SH-SY5Y (cell line): ENCODE results near the gene P2RY12.

Experiments
- GATA2 ChIP-seq: IDR thresholded peaks from 2 replicates; pipeline ENCODE4 v1.6.1; 2011; ENCODE audit warnings: mild to moderate bottlenecking, low read depth, low read length
- GATA3 ChIP-seq: IDR thresholded peaks from 2 replicates; pipeline ENCODE4 v1.6.1; 2011; ENCODE audit warnings: low read depth, mild to moderate bottlenecking, low read length, moderate library complexity

Gene P2RY12

GRCh38 chr3:151403246-151403645 lies 18.7 kb upstream of the P2RY12 start:
- no peak for TF ChIP-seq GATA2

GRCh38 chr3:151402349-151402748 lies 17.8 kb upstream of the P2RY12 start:
- TF ChIP-seq GATA3 (no peak), GATA2 (no peak)

GRCh38 chr3:151400341-151400740 lies 15.8 kb upstream of the P2RY12 start:
- TF ChIP-seq GATA3 (no peak), GATA2 (no peak)

- TF ChIP-seq GATA3 (no peak), GATA2 (no peak)
Measured at GRCh38 chr3:151398895-151399294, 14.3 kb upstream of the P2RY12 start.

- TF ChIP-seq GATA2, result no peak
Measured at GRCh38 chr3:151395806-151396205, 11.3 kb upstream of the P2RY12 start.

GRCh38 chr3:151394611-151395010 lies 10.1 kb upstream of the P2RY12 start:
- TF ChIP-seq GATA3, result no peak
- TF ChIP-seq GATA2, result no peak

- TF ChIP-seq GATA2, result no peak
Measured at GRCh38 chr3:151393941-151394340, 9.4 kb upstream of the P2RY12 start.

GRCh38 chr3:151393146-151393830 lies 8.7 kb upstream of the P2RY12 start:
- no peak for TF ChIP-seq GATA3
- TF ChIP-seq GATA2, result no peak

- TF ChIP-seq GATA2 (no peak), GATA3 (no peak)
Measured at GRCh38 chr3:151391720-151392119, 7.2 kb upstream of the P2RY12 start.

- TF ChIP-seq GATA2, result no peak
- TF ChIP-seq GATA3, result no peak
Measured at GRCh38 chr3:151387842-151388241, 3.3 kb upstream of the P2RY12 start.

GRCh38 chr3:151387432-151387831 lies 2.9 kb upstream of the P2RY12 start:
- TF ChIP-seq GATA3 (no peak), GATA2 (no peak)

- TF ChIP-seq GATA2 (no peak), GATA3 (no peak)
Measured at GRCh38 chr3:151386056-151386455, 1.5 kb upstream of the P2RY12 start.

- TF ChIP-seq GATA2, result no peak
Measured at GRCh38 chr3:151383956-151384355, 597 bp downstream of the P2RY12 start.

- TF ChIP-seq GATA3 (no peak), GATA2 (no peak)
Measured at GRCh38 chr3:151383111-151383510, 1.4 kb downstream of the P2RY12 start.

GRCh38 chr3:151382671-151383070 lies 1.9 kb downstream of the P2RY12 start:
- no peak for TF ChIP-seq GATA3
- no peak for TF ChIP-seq GATA2

- TF ChIP-seq GATA2, result no peak
- TF ChIP-seq GATA3, result no peak
Measured at GRCh38 chr3:151379083-151379734, 5.3 kb downstream of the P2RY12 start.
